NCI-H524 (cell line): ENCODE measurements around the gene RGMB.
"Not testable (repeated sequence)": the region's sequence is repeated elsewhere in the genome, so short reads cannot be mapped to it uniquely, and the experiment has no call there.

Experiments
- DNase-seq, 2 experiments: peaks; one replicate each; lab custom pipeline; 2025; lab: John Stamatoyannopoulos, UW

RGMB gene, protein sequence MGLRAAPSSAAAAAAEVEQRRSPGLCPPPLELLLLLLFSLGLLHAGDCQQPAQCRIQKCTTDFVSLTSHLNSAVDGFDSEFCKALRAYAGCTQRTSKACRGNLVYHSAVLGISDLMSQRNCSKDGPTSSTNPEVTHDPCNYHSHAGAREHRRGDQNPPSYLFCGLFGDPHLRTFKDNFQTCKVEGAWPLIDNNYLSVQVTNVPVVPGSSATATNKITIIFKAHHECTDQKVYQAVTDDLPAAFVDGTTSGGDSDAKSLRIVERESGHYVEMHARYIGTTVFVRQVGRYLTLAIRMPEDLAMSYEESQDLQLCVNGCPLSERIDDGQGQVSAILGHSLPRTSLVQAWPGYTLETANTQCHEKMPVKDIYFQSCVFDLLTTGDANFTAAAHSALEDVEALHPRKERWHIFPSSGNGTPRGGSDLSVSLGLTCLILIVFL

GRCh38 chr5:98773464-98774191 lies at the start of gene RGMB:
Gene RGMB (plus strand): TSS chr5:98773663. CDS start chr5:98774071, 408 bp downstream.
- DNase-seq = peak; percentile 97

- DNase-seq = no peak
Measured at GRCh38 chr5:98726258-98726657, 47.2 kb upstream of the RGMB start.

GRCh38 chr5:98727686-98728085 lies 45.8 kb upstream of the RGMB start:
- no peak for DNase-seq

GRCh38 chr5:98734646-98735045 lies 38.8 kb upstream of the RGMB start:
- no peak for DNase-seq

DNA sequence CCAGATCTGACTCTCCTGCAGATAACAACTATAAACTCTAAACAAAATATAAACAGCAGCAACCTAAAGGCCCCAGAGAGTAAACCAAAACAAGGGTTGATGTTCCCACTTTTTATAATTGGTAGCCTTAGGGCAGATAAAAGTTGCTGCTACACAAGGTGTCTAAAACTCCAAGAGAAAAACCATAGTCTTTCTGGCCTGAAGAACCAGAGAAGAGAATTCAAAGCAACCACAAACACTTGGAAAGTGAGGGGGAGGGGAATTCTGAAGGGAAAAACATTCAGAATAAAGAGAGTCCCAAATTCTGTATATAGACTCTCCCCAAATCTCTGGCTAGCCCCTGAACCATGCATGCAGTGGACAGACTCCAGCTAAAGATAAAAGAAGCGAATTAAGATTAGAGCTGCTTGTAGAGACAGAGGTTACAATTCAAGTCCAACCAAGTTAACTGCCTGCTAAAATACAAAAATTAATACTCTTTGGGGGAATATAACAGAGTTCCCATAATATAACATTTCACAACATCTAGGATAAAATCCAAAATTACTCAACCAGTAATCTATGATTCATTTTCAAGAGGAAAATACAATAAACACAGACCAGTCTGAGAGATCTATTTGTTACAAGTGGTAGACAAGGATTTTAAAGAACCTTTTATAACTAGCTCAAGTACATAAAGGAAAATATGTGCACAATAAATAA lies 37.5 kb upstream of the RGMB start:
- no peak for DNase-seq

- no peak for DNase-seq
Measured at GRCh38 chr5:98736753-98737152, 36.7 kb upstream of the RGMB start.

DNA sequence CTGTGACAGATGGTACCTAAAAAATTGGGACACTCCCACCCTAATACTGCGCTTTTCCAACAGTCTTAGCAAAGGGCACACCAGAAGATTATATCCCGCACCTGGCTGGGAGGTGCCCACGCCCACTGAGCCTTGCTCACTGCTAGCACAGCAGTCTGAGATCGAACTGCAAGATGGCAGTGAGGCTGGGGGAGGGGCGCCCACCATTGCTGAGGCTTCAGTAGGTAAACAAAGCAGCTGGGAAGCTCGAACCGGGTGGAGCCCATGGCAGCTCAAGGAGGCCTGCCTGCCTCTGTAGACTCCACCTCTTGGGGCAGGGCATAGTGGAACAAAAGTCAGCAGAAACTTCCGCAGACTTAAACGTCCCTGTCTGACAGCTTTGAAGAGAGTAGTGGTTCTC lies 36.0 kb upstream of the RGMB start:
- DNase-seq = not testable (repeated sequence)

- DNase-seq = not testable (repeated sequence)
Measured at GRCh38 chr5:98738481-98739149, 34.8 kb upstream of the RGMB start.

DNA sequence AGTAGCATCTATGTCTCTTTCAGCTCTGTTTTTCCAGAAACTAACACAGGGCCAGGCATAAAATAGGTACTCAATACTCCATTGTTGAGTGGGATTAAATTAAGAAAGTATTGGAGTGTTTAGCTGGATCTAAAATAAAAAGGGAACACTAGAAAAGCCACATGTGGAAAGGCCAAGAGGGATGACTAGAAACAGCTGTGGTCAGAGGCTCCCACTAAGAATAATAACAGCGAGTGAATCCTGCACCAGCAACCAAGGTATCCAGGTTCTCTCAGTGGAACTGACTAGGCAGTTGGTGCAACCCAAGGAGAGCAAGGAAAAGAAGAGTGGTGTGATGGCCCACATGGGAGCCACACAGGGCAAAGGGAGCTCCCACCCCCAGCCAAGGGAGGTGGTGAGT lies 31.5 kb upstream of the RGMB start:
- no peak for DNase-seq

DNA sequence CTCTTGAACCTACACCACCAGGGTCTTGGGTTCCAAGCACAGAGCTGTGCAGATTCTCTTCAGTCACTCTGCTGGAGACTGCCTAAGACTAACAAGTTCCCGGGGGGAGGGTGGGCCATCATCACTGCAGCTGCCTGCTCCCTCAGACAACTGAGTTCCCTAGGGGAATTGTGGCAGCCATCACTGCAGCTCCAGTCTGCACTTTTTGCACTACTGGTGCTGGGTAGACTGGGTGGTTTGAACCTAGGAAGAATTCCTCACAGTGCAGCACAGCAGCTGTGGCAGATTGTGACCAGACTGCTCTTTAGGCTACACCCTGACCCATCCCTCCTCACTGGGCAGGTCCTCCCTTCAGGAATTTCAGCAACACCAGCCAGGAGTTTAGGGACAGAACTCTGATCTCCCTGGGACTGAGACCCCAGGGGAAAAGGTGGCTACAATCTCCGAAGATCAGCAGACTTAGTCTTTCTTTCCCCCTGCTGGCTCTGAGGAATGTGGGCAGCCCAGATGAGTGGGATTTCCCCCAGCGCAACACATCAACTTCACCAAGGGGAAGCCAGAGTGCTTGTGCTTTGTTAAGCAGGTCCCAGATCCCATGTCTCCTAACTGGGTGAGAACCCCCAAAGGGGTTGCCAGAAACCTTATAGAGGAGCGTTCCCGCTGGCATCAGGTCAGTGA lies 30.9 kb upstream of the RGMB start:
- no peak for DNase-seq

- not testable (repeated sequence) for DNase-seq
Measured at GRCh38 chr5:98748259-98748658, 25.2 kb upstream of the RGMB start.

GRCh38 chr5:98749046-98749445 lies 24.4 kb upstream of the RGMB start:
- DNase-seq = no peak

GRCh38 chr5:98750693-98751092 lies 22.8 kb upstream of the RGMB start:
- peak in 1 of 2 experiments; percentile 1 for DNase-seq

GRCh38 chr5:98752331-98752730 lies 21.1 kb upstream of the RGMB start:
- not testable (repeated sequence) for DNase-seq

DNA sequence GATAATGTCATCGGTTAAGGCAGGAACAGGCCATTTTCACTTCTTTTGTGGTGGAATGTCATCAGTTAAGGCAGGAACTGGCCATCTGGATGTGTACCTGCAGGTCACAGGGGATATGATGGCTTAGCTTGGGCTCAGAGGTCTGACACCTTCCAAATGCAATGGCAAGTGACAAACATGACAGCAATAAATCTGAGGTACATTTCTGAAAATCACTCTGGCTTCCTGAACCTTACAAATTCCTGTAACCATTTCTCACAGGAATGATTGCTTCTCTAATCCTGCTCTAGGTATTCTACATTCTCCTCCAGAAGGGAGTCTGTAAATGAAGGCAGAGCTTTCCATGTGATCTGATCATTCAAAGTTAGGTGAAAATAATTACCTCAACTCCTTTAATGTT lies 20.7 kb upstream of the RGMB start:
- not testable (repeated sequence) for DNase-seq

DNA sequence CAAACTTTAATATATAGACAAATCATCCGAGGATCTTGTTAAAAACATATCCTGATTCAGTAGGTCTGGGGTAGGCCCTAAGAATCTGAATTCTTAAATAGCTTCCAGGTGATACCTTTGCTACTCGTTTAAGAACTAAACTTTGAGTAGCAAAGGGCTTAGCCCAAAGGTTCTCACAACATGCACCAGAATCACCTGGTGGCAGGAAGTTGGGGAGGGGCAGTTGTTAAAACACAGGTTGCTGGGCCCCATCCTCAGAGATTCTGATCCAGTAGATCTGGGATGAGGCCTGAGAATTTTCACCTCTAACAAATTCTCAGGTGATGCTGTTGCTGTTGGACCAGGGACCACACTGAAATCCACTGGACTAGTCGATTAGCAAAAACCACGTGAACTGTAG lies 20.0 kb upstream of the RGMB start:
- no peak for DNase-seq

DNA sequence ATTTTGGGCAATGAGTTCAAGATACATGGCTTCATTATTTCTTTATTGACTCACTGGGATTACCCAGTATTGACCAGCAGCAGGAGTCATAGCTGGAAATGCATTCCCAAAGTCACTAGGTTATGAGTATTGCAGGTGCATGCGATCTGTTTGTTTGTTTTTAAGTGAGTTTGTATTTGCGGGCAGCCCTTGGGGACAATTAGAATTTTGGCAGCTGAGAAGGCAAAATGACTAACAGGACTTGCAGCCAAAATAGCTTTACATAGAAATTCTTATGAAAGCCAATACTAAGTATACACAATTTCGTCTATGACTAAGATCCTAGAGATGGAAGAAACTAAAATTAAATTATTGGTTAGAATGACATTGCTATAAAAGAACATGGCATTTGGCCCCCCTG lies 18.1 kb upstream of the RGMB start:
- no peak for DNase-seq

- DNase-seq = no peak
Measured at GRCh38 chr5:98757978-98758377, 15.5 kb upstream of the RGMB start.

- DNase-seq = no peak
Measured at GRCh38 chr5:98763001-98763630, 10.3 kb upstream of the RGMB start.

GRCh38 chr5:98765815-98766214 lies 7.6 kb upstream of the RGMB start:
- no peak for DNase-seq

DNA sequence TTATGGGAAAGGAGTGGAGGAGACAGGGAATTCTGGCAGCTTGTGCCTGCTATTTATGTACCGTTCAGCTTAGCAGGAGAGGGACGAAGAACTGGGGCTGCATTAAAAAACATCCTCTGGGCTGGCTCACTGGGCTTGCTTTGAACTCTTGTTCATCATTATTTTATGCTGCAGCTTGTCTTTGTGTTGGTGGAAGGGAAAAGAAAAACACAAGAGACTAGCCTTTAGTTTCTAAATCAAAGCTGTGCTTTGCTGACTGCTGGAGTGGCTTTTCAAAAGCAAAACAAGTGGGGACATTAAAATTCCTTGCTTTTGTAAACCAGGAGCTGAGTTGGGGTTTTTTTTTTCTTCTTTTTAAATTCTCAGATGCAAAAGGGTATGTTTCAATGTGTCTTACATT lies 5.9 kb upstream of the RGMB start:
- DNase-seq = no peak
